NB4 (cell line): ENCODE data around the gene ADK.

Experiments used
- DNase-seq: peaks from one replicate; pipeline ENCODE4 v3.0.0; 2010; ENCODE audit warnings: low read depth
- H3K4me3 ChIP-seq: one replicate; pipeline ENCODE4 v1.5.1; 2011; ENCODE audit warnings: mild to moderate bottlenecking, low read depth, low read length, moderate library complexity
- CTCF ChIP-seq: IDR thresholded peaks from one replicate; pipeline ENCODE4 v1.5.1; 2012; ENCODE audit warnings: low read depth, low read length
- MAX ChIP-seq: IDR thresholded peaks from 2 replicates; pipeline ENCODE4 v1.6.1; 2011; ENCODE audit warnings: low read depth, low read length
- MYC ChIP-seq: IDR thresholded peaks from 2 replicates; pipeline ENCODE4 v1.6.1; 2011; ENCODE audit warnings: low read depth, low read length
- POLR2A ChIP-seq: IDR thresholded peaks from 2 replicates; pipeline ENCODE4 v1.6.1; 2011; ENCODE audit warnings: mild to moderate bottlenecking; ENCODE audit not compliant: insufficient read length; ENCODE audit errors: extremely low read depth

Gene ADK

GRCh38 chr10:74612195-74612594 lies 461.2 kb downstream of the ADK start:
- TF ChIP-seq CTCF, result no peak
- no peak for TF ChIP-seq POLR2A
- TF ChIP-seq MYC, result no peak
- no peak for TF ChIP-seq MAX
- no peak for DNase-seq
- H3K4me3 ChIP-seq, result no peak overlapping the region

GRCh38 chr10:74620626-74621025 lies 469.6 kb downstream of the ADK start:
- H3K4me3 ChIP-seq, result no peak overlapping the region
- TF ChIP-seq CTCF, result no peak
- no peak for TF ChIP-seq MAX
- no peak for TF ChIP-seq POLR2A
- TF ChIP-seq MYC, result no peak
- no peak for DNase-seq

GRCh38 chr10:74623786-74624185 lies 472.8 kb downstream of the ADK start:
- no peak for DNase-seq
- no peak for TF ChIP-seq CTCF
- no peak for TF ChIP-seq MAX
- no peak for TF ChIP-seq POLR2A
- no peak for TF ChIP-seq MYC
- no peak overlapping the region for H3K4me3 ChIP-seq

- TF ChIP-seq POLR2A (no peak), CTCF (no peak), MYC (no peak), MAX (no peak)
- no peak overlapping the region for H3K4me3 ChIP-seq
- no peak for DNase-seq
These were observed 473.5 kb downstream of the ADK start for GRCh38 chr10:74624501-74624900.

GRCh38 chr10:74628136-74628535 lies 477.1 kb downstream of the ADK start:
- TF ChIP-seq MAX (no peak), MYC (no peak), CTCF (no peak), POLR2A (no peak)
- no peak for DNase-seq
- H3K4me3 ChIP-seq, result no peak overlapping the region
